HG03095 (cell line): ENCODE data around the gene SURF1.

Source experiments
- ATAC-seq: cut with Tn5 transposase; IDR thresholded peaks from one replicate; pipeline ENCODE4 v1.9.1; 2021; ENCODE audit warnings: moderate library complexity; ENCODE audit not compliant: unreplicated experiment

Gene SURF1

DNA sequence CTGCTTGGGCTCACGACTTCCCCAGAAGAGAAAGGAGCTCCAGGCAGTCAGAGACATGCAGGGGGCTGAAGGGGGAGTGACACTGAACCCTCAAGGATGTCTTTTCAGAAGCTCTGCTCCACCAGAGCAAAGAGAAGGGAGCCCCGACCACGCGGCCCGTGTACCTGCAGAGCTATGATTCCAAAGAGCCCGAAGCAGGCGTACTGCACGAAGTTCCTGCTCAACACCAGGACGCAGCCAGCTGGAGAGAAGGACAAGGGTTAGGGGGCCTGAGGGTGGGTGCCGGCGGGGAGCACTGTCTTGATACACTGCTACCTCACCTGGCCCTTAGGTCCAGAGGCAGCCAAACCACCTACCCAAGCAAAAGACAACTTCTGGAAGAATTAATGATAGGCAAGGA lies 10.1 kb upstream of the SURF1 start:
- ATAC-seq = no peak

- no peak for ATAC-seq
These were observed 6.2 kb upstream of the SURF1 start for GRCh38 chr9:133362359-133363044.

- ATAC-seq = no peak
These were observed 5.3 kb upstream of the SURF1 start for GRCh38 chr9:133361507-133362092.

DNA sequence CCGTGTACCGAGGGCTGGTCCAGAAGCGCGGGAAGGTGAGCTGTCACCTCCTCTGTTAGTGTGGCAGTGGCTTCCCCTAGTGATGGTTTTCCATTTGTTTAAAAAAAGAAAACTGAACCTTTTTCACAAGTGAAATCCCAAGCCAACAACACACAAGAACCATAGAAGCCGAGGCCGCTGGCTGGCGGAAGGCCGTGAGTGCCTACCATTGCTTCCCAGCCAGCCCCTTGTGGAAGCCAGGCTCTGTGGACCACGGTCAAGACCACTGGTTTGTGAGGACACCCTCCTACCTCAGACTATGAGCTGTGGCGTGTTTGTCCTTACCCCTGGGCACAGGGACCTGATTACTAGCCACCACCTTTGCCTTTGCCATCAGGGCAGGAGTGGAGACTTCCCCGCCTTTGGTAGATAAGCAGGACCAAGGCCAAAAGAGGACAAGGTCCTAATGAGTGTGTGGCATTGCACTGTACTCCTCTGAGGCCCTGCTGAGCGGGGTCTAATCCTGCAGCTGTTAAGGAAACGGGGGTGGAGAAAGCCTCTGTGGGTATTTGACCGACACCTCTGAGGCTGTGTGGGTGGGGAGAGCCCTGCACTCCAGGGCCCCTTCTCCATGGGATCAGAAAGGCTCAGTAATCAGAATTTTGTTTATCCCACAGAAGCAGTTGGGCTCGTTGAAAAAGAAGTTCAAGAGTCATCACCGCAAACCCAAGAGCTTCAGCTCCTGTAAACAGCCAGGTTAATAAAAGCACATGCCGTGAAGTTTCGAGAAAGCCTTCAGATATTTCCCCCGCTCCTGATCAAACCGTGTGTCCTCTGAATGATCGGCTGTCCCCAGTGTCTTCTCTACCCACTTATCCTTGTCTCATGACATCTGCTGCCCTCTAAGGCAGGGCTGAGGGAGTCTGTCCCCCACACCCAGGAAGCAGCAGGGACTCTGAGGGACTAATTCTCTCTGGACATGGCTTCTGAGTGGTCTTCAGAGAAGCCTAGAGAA lies 4.4 kb upstream of the SURF1 start:
- no peak for ATAC-seq

DNA sequence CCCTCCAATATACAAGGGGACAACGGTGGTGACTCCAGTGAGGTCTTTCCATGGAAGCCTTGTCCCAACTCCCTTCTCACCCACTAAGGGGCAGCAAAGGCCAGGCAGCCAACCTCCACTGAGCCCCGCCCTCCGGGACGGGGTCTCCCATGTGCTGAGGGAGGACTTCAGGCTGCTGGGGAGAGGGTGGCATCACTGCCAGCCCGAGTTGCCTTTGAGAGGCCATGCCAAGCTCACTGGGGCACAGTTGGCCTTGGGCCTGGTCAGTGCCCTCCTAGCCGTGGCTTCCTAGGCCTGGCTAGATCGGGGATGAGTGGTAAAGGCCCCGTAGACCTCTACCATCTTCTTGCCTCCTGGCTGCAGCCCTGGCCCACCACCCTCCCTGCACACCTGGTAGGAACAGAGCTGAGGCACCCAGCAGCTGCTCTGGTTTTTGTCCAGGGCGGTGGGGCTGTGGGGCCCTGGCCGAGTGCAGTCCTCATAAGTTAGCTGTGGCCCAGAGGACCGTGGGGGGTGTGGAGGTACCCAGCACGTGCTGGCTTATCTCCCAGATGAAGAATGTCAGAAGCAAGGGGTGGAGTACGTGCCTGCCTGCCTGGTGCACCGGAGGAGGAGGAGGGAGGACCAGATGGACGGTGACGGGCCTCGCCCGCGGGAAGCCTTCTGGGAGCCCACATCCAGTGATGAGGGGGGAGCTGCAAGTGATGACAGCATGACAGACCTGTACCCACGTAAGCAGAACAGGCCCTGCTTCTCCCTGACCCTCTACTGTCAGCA lies 3.3 kb upstream of the SURF1 start:
- ATAC-seq = no peak

DNA sequence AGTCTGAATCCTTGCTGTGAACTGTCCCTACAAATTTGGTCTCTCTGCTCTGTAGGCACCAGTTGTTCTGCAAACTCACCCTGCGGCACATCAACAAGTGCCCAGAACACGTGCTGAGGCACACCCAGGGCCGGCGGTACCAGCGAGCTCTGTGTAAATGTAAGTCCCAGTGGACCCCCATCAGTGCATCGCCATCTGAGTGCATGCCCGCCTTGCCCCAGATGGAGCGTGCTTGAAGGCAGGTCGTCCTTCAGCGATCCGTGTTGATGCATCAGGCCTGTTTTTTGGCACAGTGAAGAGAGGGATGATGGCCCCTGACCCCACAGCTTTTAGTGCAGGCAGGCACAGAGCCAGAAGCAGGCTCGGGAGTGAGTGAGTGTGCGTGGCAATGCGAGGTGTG lies 1.4 kb upstream of the SURF1 start:
- ATAC-seq = no peak

GRCh38 chr9:133355881-133356357 lies 368 bp downstream of the SURF1 start:
- peak; percentile 7 for ATAC-seq

- no peak for ATAC-seq
These were observed 1.5 kb downstream of the SURF1 start for GRCh38 chr9:133354766-133355165.

DNA sequence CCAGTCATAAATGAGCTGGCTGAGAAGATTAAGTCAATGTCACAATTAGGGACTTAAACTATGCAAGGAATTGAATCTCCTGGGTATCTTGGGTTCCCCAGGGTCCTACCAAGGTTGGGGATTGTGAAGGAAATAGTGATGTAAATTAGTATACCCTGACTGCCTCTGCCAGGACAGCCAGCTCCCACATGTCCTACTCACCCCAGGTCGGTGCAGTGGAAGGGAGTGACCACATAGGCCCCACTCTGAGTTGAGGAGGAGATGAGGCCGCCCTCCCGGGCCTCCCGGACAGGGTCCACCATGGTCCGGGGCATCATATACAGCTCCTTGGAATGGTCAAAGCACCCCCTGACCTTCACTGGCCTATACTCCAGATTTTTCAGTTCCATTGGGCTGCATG lies 2.7 kb downstream of the SURF1 start:
- ATAC-seq = no peak

DNA sequence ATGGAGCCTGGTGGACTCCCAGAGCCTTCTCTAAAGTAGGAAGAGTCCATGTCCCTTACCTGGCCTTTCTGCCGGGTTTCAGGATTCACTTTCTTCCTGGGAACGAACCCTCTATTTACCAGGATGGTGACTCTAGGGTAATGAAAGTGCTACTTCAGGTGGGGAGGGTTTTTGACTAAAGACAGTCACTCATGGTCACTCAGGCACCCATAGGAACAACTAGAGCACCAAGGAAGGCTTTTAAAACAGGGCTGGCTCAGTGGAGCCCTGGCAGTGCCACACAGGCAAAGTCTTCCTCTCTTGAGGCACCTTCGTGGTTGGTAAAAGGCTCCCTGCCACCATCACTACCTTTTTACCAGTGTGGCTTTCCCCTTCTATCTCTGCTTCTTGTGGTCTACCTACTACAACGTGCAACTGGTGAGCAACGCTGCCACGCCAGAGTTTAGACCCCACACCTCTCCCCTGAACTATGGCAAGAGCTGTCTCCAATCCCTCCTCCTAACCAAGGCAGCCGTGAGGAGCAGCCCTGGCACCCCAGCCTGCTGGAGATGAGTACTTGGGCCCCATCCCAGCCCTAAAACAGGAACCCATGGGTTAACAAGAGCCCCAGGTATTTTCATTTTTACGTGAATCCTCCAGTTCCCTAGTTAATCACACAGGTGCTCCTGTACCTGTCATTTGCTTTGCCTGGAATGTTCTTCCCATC lies 3.5 kb downstream of the SURF1 start:
- no peak for ATAC-seq

DNA sequence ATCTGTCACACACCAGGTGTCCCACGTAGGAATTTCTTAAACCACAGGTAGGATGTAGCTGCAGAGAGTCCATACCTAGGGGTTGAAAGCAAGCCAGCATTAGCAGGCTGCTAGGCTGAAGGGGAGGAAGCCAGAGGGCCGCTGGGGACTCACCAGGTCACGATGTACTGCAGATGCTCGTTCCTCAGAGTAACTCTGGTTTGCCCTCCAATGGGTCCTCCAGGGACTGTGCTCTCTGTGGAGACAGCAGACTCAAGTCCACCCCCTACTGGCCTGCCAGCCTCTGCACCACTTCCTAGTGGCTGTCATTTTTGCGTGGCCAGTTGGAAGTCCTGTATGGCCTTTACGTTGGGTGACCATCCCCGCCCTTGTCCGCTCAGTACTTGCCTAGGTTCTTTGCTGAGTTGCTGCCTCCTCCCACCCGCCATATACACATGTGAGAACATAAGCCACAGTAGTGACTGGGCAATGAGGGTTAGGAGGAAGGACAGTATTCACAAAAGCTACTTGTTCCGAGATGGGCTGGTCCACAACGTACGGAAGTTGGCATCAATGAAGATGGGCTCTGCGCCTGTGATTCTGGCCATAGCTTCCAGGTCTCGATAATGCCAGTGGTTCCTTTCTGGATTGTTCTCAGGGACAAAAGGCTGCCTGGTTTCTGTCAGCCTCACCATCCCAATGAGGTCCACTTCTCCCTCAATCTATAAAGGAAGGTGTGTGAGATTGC lies 4.2 kb downstream of the SURF1 start:
- no peak for ATAC-seq

- no peak for ATAC-seq
These were observed 4.8 kb downstream of the SURF1 start for GRCh38 chr9:133351526-133351907.

- ATAC-seq = no peak
These were observed 6.2 kb downstream of the SURF1 start for GRCh38 chr9:133349965-133350616.

DNA sequence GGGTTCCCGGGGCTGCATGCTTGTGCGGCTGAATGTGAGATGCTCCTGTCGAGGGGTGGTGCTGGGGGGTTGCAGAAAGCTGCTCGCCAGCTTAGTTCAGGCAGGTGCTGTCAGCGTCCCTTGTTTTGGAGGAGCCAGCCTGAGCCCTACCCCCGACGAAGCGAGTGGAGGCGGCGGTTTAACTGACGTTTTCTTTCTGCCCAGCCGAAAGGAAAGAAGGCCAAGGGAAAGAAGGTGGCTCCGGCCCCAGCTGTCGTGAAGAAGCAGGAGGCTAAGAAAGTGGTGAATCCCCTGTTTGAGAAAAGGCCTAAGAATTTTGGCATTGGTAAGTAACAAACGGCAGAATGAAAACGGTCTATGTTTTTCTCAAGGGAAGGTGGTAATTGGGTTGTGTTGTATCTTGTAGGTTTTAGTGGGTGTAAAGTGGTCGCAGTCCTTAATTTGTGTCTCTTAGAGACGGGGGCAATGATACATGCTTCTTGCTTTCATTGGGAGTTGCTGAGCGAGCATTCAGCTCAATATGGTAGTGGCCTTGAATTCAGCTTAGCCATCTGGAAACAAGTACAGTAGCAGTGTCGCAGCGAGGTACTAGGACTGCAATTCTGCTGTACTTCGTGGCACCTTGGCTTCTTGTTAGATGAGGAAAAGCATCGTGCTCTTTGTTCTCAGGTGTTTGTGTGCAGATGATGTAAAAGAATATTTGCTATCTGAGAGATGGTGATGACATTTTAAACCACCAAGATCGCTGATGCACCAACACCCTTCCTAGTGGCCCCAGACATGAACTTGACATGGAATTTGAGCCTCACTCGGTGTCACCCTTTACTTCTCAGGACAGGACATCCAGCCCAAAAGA lies 7.3 kb downstream of the SURF1 start:
- ATAC-seq = no peak

DNA sequence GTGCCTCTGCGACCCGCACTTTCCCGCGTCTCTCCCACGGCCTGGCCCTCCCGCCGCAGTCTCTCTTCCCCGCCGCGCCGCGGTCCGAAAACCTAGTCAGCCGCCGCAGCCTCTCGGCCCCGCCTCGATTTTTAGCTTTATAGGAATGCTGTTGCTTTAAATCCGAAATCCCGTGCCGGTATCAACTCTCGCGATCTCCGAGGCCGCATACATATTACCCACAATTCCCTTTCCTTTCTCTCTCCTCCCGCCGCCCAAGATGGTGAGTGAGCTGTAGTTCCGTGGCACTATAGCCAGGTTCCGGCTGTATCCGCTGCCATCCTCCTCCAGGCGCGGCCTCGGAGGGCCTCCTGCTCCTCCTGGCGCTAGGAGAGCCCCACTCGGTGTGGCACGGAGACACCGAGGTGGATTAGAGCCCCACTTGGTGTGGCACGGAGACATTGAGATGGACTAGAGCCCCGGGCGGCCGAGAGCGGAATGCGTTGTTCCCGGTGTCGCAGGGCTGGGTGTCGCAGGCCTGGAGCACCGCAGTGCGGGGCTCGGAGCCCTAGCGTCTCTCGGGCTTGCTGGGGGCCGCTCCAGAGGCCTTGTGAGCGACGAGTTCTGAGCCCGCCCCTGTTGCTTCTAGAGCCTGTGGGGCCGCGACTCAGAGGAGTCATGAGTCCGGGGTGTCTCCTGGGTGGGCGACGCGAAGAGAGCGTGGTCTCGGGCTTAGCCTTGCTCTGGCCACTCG lies 8.1 kb downstream of the SURF1 start, which contains the start of the genes MED22 and RPL7A:
Gene MED22 (minus strand): TSS at position 147 of the 733 bp plus-strand sequence. CDS start 1,469 bp downstream, outside the sequence.
Gene RPL7A (plus strand): TSS at position 234 of the 733 bp plus-strand sequence. CDS start 26 bp downstream, at position 260.
- ATAC-seq = peak; percentile 70

- ATAC-seq = peak; percentile 32
These were observed 8.7 kb downstream of the SURF1 start for GRCh38 chr9:133347515-133347984.
